ENCODE measurements around the gene GPR158.

The GPR158 gene

DNA sequence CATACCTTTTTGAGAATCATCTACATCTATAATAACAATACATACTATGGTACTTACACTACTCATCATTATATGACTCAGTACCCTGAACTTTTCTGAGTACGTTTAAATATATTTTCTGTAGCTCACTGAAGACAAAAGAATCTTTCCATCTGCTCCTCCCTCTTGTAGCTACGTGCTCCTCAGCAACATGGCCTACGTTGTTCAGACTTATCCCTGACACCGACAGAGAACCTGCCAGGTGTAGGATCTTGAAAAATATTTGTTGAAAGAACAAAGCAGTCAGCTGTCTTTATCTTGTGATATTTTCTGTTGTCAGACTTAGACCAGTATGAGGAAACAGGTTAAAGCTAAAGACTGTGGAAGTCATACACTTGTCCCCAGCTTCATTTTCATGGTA is 403.3 kb downstream of the GPR158 start:
- DNase-seq (ENCODE audit: low spot score): no peak

- DNase-seq (ENCODE audit: low spot score): no peak
These were observed 408.2 kb downstream of the GPR158 start for GRCh38 chr10:25582961-25583360.

GRCh38 chr10:25600651-25601050 is 425.9 kb downstream of the GPR158 start:
- DNase-seq (ENCODE audit: low spot score): no peak

DNA sequence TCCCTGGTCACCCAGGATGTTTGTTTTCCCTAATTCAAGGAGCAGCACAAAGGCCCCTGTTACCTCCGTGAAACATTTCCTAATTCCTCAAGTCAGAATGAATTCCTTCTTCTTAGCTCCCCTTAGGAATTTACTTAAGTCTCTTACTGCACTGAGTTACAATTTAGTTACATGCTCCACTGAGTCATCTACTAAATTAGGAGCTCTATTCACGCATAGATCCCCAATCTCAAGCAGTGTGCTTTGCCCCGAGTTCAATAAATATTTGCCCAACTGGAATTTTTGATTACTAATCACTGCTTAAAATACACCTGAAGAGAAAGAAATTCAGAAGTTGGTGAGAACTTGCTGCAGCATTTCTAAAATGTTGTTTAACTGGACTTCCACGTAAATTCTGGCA is 429.8 kb downstream of the GPR158 start:
- no peak for DNase-seq (ENCODE audit: low spot score)

GRCh38 chr10:25614652-25615051 is 439.9 kb downstream of the GPR158 start:
- DNase-seq (ENCODE audit: low spot score): no peak

- DNase-seq (ENCODE audit: low spot score): no peak
These were observed 441.1 kb downstream of the GPR158 start for GRCh38 chr10:25615926-25616325.

DNA sequence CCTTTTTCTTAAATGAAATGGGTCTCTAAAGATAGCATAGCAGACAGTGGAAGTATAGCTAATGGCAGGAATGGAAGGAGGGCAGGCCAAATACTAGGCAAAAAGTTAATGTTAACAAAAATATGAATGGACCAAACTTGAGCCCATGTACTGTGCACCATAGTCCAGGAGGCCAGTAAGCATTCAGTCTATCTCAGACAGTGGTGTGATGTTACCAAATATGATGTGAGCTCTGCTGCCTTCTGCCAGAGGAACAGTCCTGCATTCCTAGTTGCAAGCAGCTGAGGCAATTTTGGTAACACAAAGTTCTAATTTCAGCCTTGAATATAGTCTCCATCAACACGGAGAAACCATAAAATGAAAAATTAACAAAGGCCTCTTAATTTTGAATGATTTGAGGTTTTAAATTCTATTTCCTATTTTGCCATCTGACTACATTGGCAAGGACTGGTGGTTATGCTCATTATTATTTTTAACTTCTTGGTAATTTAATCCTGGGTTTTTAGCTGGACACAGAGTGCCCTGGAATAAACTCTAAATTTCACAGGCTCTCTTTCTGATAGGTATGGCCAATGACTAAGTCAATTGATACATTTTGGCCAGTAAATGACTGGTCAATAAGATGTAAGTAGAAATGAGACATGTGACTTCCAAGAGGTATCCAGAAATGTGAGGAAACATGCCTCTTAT is 442.2 kb downstream of the GPR158 start:
- no peak for DNase-seq (ENCODE audit: low spot score)

- no peak for DNase-seq (ENCODE audit: low spot score)
These were observed 452.8 kb downstream of the GPR158 start for GRCh38 chr10:25627606-25628005.

DNA sequence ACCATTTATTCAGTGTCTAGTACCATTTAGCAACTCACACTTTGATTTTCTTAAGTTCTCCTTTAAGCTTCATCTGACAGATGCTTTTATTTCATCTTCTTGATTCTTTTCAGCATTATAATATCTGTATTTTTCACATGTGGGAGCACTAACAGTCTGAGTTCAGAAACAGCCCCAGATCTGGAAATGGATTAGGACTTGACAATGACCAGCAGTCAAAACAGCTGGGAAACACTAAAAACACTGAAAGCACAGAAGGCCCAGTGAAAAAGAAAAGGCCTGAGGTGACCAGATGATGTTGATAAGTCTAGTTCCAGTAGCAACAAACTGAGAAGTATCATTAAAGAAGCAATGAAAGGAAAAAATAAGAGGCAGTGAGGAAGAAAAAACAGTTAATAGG is 454.5 kb downstream of the GPR158 start:
- no peak for DNase-seq (ENCODE audit: low spot score)

DNA sequence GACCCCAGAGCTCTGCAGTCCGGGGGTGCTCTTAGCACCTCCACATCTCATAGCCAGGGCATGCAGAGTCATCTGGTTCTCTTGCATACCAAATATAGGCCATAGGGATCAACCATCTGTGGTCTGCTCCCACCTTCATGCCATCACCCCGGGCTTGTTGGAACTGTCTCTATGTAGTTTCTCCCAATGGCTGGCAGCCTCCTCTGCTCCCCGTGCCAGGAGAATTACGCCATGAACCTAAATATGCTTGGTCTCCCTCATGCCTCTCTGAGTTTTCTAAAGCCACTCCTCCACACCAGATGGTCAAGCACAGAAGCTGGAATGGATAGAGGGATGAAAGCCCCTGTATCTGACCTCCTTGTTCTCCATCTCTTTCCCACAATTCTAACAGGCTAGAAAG is 456.7 kb downstream of the GPR158 start:
- DNase-seq (ENCODE audit: low spot score): no peak

- no peak for DNase-seq (ENCODE audit: low spot score)
These were observed 458.0 kb downstream of the GPR158 start for GRCh38 chr10:25632802-25633201.

- no peak for DNase-seq (ENCODE audit: low spot score)
These were observed 458.7 kb downstream of the GPR158 start for GRCh38 chr10:25633542-25633941.

DNA sequence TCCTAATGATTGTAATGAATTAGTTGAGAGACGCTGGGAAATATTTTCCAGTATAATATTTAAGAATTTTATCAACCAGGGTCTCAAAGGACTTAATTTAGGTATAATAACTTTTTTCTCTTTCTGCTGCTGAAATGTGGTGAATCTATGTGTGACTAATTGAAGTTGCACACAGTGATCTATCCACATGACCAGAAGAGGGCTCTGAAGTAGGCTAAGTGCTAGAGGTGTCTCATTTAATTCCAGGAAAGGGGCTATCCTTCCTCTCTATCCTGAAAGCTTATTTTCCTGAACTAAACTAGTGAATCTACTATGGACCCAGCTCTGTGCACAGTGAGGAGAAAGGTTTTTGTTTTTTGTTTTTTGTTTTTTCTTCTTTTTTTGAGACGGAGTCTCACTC is 464.8 kb downstream of the GPR158 start:
- DNase-seq (ENCODE audit: low spot score): no peak

GRCh38 chr10:25641595-25641994 is 466.8 kb downstream of the GPR158 start:
- no peak for DNase-seq (ENCODE audit: low spot score)

DNA sequence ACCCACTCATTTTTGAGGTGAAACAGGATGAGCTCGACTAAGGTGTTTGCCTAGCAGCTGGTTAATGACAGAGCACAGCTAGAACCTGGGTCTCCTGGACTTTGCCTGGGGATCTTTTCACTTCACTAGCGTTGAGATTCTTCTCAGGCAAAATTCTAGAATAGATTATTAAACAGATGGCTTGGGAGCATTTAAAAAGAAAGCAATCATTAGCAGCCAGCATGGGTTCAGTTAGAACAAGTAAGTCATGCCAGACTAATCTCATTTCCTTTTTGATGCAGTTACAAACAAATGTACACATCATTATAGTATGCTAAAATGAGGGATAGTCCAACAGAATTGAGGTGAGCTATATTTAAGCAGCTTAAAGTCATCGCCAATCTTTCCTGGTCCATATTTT is 467.9 kb downstream of the GPR158 start:
- DNase-seq (ENCODE audit: low spot score): no peak

- DNase-seq (ENCODE audit: low spot score): no peak
These were observed 471.6 kb downstream of the GPR158 start for GRCh38 chr10:25646371-25646770.

- no peak for DNase-seq (ENCODE audit: low spot score)
These were observed 476.7 kb downstream of the GPR158 start for GRCh38 chr10:25651534-25651933.
